Cardiac septum (tissue), 1 donor: ENCODE data around the gene FNDC1. TPM values are rescaled to one million over a fixed set of nuclear protein-coding genes. Genes with fewer than 3 reads are reported as not detected.

Source experiments
- DNase-seq: peaks from one replicate; pipeline ENCODE4 v3.0.0-alpha.2; 2020; ENCODE audit warnings: low spot score
- intact Hi-C: fragments of 100-400 bp; cut with DNase I; formaldehyde crosslinking; loops from one replicate; pipeline ENCODE4 v1.14.0; 2022
- total RNA-seq: library from RNA; stranded (reverse); fragmentation: NEBNext Ultra II Directional; extraction: Animal tissue kit (Norgen Biotek cat#: 25700); gene quantifications from one replicate; pipeline ENCODE4 v1.2.1, GENCODE V29; 2021
- donor health status: DM: no; HTN: no; CAD: no.

Gene FNDC1
- total RNA-seq, 1 donor from 2014 or later, result 1.9 TPM

GRCh38 chr6:159301810-159302593, 132.8 kb downstream of the FNDC1 start:
- DNase-seq, result no peak
- intact Hi-C loops, result no loop called here

GRCh38 chr6:159302594-159302992, 133.4 kb downstream of the FNDC1 start:
- DNase-seq, result no peak
- intact Hi-C loops, result no loop called here

GRCh38 chr6:159303159-159303558, 134.0 kb downstream of the FNDC1 start:
- no peak for DNase-seq
- intact Hi-C loops, result no loop called here

- DNase-seq, result no peak
- intact Hi-C loops, result no loop called here
These were observed 134.6 kb downstream of the FNDC1 start for GRCh38 chr6:159303784-159304183.

- DNase-seq, result no peak
- intact Hi-C loops, result no loop called here
These were observed 135.4 kb downstream of the FNDC1 start for GRCh38 chr6:159304641-159305040.

GRCh38 chr6:159305159-159305558, 136.0 kb downstream of the FNDC1 start:
- intact Hi-C loops, result no loop called here
- DNase-seq, result no peak

GRCh38 chr6:159305804-159306537, 136.8 kb downstream of the FNDC1 start:
- no peak for DNase-seq

GRCh38 chr6:159307246-159307790, 138.1 kb downstream of the FNDC1 start:
- intact Hi-C loops, result no loop called here

More at GRCh38 chr6:159305804-159306537, 136.8 kb downstream of the FNDC1 start:
- intact Hi-C loops, result no loop called here

GRCh38 chr6:159308198-159308597, 139.0 kb downstream of the FNDC1 start:
- DNase-seq, result no peak
- intact Hi-C loops, result no loop called here

More at GRCh38 chr6:159307246-159307790, 138.1 kb downstream of the FNDC1 start:
- DNase-seq, result no peak

- intact Hi-C loops, result no loop called here
- DNase-seq, result no peak
These were observed 140.5 kb downstream of the FNDC1 start for GRCh38 chr6:159309723-159310122.

- intact Hi-C loops, result no loop called here
- DNase-seq, result no peak
These were observed 142.4 kb downstream of the FNDC1 start for GRCh38 chr6:159311618-159312017.

- DNase-seq, result no peak
- intact Hi-C loops, result no loop called here
These were observed 143.0 kb downstream of the FNDC1 start for GRCh38 chr6:159312206-159312605.

GRCh38 chr6:159313018-159313417, 143.8 kb downstream of the FNDC1 start:
- DNase-seq, result no peak
- intact Hi-C loops, result no loop called here

GRCh38 chr6:159315562-159315961, 146.4 kb downstream of the FNDC1 start:
- no peak for DNase-seq

GRCh38 chr6:159317430-159317829, 148.2 kb downstream of the FNDC1 start:
- DNase-seq, result no peak
- intact Hi-C loops, result no loop called here

More at GRCh38 chr6:159315562-159315961, 146.4 kb downstream of the FNDC1 start:
- intact Hi-C loops, result no loop called here

GRCh38 chr6:159321267-159321666, 152.1 kb downstream of the FNDC1 start:
- intact Hi-C loops, result no loop called here
- DNase-seq, result no peak

Other genes starting within 250 kb of the FNDC1 start
- 8.9 TPM for gene RSPH3, start 169.2 kb upstream of the FNDC1 start, total RNA-seq
- gene TAGAP, start 124.4 kb upstream of the FNDC1 start, total RNA-seq, result 0.75 TPM